NB4 (cell line): ENCODE data around the gene CMKLR1.
A peak's percentile ranks its signal among the peaks of the same experiment; 100 is the strongest.

ENCODE experiments used
- DNase-seq: peaks from one replicate; pipeline ENCODE4 v3.0.0; 2010; ENCODE audit warnings: low read depth
- H3K4me3 ChIP-seq: one replicate; pipeline ENCODE4 v1.5.1; 2011; ENCODE audit warnings: mild to moderate bottlenecking, low read depth, low read length, moderate library complexity
- CTCF ChIP-seq: IDR thresholded peaks from one replicate; pipeline ENCODE4 v1.5.1; 2012; ENCODE audit warnings: low read depth, low read length
- MAX ChIP-seq: IDR thresholded peaks from 2 replicates; pipeline ENCODE4 v1.6.1; 2011; ENCODE audit warnings: low read depth, low read length
- MYC ChIP-seq: IDR thresholded peaks from 2 replicates; pipeline ENCODE4 v1.6.1; 2011; ENCODE audit warnings: low read depth, low read length
- POLR2A ChIP-seq: IDR thresholded peaks from 2 replicates; pipeline ENCODE4 v1.6.1; 2011; ENCODE audit warnings: mild to moderate bottlenecking; ENCODE audit not compliant: insufficient read length; ENCODE audit errors: extremely low read depth

The CMKLR1 gene

DNA sequence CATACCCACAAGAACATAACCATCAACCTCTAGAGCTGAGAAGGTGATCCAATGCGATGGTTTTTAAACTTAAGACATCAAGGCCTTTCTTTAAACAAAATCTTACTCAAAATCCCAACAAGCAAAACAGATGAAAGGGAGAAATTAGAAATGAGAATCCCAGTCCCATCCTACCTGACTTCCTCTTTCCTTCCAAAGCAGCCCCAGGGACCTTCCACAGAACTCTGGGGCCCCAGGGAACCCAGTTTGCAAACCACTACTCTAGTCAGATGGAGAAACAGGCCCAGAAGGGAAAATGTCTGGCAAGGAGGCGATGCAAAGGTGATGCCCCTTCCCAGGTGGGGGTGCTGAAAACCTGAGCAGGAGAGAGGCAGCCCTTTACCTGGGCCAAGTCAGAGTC, 29.0 kb upstream of the CMKLR1 start:
- H3K4me3 ChIP-seq: no peak overlapping the region
- TF ChIP-seq CTCF: no peak
- no peak for TF ChIP-seq POLR2A
- TF ChIP-seq MAX: no peak
- TF ChIP-seq MYC: no peak
- peak; percentile 61 for DNase-seq

DNA sequence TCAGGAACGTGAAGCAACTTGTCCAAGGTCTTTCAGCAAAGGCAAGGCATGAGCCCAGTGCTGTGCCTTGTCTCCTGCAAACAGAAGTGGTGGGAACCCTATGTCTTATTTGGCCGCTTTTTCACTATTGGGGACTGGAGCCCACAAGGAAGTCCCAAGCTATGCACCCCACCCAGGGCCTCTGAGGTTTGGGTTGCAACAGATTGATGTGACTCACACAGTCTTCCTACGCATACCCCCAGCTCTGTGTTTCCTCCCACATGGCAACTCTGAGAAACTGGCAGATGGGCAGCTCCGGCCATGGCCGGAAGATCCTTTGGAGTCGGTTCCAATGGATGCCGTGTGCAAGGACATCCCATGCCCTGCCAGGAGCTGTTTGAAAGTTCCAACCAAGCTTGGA, 28.3 kb upstream of the CMKLR1 start:
- TF ChIP-seq CTCF (no peak), POLR2A (no peak), MYC (peak; percentile 94), MAX (peak; percentile 87)

DNA sequence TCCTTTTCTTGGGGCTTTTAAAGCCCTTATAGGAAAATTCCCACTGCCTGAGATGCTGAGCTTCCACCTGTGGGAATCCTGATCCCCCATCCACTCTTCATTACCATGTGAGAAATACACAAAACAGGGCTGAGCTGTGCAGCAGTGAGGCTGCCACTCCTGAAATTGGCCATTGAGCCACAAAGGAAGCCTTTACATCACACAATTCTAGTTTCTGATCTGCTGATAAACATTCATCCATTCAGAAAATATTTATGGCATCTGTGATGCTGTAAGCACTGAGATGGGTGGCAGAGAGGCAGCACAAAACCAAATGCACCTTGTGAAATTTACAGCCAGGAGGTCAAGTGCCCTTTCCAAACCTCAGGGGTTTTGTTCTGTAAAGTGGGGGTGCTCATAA, 26.2 kb upstream of the CMKLR1 start:
- TF ChIP-seq MAX (no peak), MYC (no peak), POLR2A (no peak), CTCF (no peak)
- H3K4me3 ChIP-seq: no peak overlapping the region
- no peak for DNase-seq

More for the DNA sequence above, 28.3 kb upstream of the CMKLR1 start:
- no peak overlapping the region for H3K4me3 ChIP-seq
- DNase-seq: peak; percentile 99

DNA sequence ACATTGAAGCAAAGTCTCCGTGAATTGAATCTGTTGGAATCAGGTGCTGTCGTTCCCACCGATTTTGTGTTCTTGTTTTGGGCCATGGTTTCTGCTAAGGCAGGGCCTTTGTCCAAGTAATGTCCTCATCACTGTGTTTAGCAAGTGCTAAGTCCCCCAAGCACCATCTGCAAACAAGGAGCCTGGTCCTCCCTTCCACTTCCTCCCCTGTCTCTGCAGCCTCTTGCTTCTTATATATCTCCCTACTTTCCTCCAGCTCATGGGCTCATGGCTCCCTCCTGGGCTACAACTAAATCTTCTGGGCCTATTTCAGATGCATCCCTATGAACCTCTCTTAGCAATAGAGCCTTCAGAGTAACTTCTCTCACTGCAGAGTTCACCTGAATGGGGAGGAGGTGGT, 25.8 kb upstream of the CMKLR1 start:
- TF ChIP-seq POLR2A (no peak), MYC (no peak), CTCF (no peak), MAX (no peak)
- DNase-seq: peak; percentile 60
- no peak overlapping the region for H3K4me3 ChIP-seq

DNA sequence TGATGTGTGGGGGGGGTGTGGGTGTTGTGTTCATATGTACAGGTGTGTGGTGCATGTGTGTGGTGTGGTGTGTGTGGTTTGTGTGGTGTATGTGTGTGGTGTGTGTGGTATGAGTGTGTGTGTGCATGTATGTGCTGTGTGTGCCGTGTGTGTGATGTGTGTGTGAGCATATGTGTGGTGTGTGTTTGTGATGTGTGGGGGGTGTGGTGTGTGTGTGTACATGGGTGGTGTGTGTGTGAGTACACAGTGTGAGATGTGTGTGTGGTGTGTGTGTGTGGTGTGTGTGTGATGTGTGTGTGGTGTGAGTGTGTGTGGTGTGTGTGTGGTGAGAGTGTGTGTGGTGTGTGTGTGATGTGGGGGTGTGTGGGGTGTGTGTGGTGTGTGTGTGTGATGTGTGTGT, 24.5 kb upstream of the CMKLR1 start:
- H3K4me3 ChIP-seq: no peak overlapping the region
- TF ChIP-seq MAX (no peak), POLR2A (no peak), CTCF (no peak), MYC (no peak)
- no peak for DNase-seq

DNA sequence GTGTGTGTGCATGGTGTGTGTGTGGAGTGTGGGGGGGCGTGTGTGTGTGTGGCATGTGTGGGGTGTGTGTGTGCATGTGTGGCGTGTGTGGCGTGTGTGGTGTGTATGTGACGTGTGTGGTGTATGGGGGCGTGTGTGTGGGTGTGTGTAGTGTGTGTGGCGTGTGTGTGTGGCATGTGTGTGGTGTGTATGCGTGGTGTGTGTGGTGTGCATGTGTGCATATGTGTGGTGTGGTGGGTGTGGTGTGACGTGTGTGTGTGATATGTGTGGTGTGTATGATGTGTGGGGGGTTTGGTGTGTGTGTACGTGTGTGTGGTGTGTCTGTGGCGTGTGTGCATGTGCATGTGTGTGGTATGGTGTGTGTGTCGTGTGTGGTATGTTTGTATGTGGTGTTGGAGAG, 24.1 kb upstream of the CMKLR1 start:
- no peak for TF ChIP-seq MYC
- DNase-seq: no peak
- no peak overlapping the region for H3K4me3 ChIP-seq
